GM19438 (cell line): Measurements from ENCODE around the gene NUMB.
A peak's percentile ranks its signal among the peaks of the same experiment; 100 is the strongest.

Experiments used
- ATAC-seq: cut with Tn5 transposase; IDR thresholded peaks from one replicate; pipeline ENCODE4 v1.9.1; 2021; ENCODE audit warnings: low read depth; ENCODE audit not compliant: unreplicated experiment

NUMB gene

DNA sequence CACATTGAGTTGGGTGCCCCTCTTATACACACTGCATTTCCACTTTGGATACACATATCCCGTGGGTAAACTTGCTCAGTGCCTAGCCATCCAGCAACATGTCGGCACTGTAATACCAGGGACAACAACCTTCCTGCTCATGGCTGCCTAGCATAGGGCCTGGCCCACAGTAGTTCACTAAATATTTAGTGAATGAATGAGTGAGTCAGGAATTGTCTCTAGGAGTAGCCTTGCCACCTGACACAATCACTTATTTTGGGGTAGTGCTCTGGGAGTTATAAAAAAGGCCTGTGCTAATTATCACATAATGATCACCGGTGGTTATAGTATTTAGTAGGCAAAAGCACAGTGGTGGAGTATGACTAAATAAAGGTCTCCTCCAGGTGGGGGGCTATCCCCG lies 8.5 kb upstream of the NUMB start:
- ATAC-seq, result no peak

DNA sequence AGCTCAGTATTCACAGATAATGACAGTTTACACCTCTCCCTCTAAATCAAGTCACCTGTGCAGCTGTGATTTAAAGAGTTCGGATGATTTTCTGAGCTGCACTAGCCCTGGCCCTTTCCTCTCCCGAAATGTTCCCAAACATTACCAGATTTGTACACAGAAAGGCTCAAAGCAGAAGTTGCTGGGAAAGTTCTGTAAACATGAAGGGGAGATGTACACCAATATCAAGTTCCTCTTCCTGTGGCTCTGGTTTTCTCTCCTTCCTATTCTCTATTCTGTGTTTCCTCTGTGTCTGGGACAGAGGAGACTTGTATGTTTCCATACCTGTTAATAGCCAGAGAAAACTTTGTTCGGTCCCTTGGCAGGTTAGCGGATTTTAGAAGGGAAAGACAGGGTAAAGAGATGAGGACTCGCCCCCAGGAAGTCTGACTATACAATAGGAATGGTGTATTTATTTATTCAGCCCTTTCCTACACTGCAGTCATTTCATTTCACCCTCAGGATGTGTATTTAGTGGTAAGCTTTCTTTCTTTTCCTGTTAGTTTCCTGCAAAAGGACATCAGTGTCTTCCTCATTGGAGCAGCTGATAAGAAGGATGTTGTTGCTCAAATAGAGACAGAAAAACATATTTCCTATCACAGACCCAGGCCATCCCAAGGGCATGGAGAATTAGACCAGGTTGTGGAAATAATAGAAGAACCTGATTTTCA lies 7.6 kb upstream of the NUMB start:
- ATAC-seq, result no peak

DNA sequence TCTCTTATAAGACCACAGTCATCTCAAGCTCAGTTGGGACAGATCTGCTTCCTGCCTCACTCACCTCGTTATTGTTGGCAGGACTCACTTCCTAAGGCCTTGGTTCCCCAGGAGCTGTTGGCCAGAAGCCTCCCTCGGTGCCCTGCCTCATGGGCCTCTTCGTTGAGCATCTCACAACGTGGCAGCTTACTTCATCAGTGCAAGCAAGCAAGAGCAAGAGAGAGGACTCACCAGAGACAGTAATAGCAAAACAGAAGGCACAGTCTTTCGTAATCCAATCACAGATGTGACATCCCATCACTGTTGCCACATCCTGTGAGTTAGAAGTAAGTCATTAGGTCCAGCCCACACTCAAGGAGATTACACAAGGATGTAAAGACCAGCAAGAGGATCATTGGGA lies 5.1 kb upstream of the NUMB start:
- ATAC-seq, result no peak

- ATAC-seq, result no peak
These were observed 4.5 kb upstream of the NUMB start for GRCh38 chr14:73462815-73463214.

DNA sequence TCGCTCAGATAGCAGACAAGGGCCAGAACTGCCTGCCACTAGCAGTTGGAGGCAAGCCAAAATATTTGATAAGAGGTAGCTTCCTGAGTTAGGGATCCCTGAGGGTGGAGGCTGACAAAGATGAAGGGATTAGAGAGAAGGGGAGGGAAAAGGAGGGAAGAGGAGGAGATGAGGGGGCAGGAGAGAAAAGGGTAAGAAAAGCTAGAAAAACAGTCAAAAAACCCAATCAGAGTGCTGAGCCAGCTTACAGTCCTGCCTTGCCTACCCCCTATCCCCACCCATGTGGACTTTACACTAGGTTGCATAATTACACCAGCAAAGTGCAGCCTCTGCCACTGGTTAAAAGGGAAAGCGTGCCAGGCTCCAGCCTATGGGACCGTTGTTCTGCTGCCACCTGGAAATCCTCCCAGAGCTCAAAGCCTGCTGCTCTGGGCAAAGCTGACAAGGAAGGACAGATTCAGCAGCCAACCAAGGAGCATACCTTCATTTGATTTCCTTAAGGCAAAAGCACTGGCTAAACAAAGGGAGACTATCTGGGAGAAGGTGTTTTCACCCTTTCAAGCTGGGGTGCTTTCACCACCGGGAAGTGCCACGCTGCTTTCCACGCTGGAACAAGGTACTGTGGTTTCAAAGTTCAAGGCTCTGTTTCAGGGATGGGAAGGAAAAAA lies 3.8 kb upstream of the NUMB start:
- no peak for ATAC-seq

- no peak for ATAC-seq
These were observed 3.2 kb upstream of the NUMB start for GRCh38 chr14:73461478-73462047.

DNA sequence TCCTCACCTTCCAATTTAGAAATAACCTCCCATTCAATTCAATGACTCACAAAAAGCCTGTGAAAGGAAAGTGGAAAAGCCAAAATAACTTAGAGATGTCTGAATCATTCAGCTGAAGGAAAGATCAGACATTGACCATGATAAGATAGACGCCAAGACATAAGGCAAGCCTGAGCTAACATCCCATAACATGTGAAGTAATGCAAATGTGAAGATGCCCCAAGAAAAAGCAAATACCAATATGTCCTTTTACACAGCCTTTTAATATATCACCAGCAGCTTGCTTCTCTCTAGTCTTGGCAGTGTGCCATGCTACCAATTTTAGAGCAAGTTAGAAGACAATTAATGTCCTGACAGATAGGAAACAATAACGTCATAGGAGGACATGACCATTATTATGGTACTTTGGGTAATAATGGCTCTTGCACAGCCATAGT lies 2.4 kb upstream of the NUMB start:
- ATAC-seq, result no peak

DNA sequence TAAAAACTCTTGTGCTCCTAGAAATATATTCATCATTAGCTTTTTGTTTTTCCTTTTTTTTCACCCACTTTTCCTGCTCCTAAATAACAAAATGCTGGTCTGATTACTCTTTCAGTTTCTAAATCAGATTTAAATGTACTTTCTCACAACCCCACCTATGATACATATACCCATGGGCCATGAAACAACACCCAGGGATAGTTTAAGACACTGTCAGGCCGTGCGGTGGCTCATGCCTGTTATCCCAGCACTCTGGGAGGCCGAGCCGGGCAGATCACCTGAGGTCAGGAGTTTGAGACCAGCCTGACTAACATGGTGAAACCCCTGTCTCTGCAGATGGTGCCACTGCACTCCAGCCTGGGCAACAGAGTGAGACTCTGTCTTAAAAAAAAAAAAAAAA lies 1.6 kb upstream of the NUMB start:
- ATAC-seq, result no peak

DNA sequence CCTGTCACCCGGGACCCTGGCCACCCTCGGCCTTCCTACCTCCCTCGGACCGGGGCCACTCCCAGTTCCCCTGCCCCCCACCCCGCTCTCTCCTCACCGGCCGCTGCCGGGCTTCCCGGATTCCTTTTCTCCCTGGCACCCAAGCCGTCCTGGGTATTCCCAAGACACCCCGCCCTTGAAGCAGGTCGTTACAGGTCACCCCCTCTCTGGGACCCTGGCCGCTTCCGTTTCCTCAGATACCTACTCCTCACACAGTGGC lies 493 bp downstream of the NUMB start:
- ATAC-seq, result peak; percentile 4

DNA sequence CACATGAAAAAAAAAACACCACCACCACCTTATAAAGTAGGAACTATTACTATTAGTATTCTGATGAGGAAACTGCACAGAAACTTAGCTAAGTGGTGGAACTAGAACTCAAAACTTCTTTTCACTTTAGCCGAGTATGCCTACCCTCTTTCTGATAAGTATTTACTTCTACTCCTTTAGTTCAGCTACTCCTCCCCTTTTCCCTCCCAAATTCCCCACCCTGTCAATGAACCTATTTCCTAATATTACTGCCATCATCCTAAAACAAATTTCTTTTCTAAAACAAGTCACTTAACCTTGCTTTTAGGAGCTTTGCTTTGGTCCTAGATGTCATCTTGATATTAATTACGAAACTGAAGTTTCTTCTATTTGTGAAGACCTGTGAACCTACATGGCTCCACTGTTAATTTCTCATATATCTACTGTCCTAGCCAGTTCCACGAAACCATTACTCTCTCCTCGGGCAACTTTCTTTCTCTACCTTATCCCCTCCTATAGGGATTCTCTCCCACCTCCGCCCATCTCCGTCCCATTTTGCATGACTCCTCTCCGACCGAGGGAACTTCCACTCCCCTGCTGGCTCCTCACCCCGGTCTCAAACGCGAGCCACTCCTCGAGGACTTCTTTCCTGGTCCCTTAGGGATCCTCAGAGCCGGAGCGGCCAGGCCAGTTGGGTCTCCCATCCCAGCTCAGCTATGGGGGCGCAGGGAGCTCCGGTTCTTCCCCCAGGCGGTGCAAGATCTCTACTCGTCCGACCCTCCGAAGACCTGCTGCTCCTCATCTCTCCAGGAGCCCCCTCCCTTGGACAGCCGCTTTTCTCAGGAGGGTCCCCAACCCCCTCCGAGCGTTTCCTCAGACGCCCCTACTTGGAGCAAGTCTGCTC lies 1.1 kb downstream of the NUMB start:
- no peak for ATAC-seq

GRCh38 chr14:73455294-73455693 lies 3.1 kb downstream of the NUMB start:
- ATAC-seq, result no peak

GRCh38 chr14:73452341-73453186 lies 5.8 kb downstream of the NUMB start:
- ATAC-seq, result no peak

DNA sequence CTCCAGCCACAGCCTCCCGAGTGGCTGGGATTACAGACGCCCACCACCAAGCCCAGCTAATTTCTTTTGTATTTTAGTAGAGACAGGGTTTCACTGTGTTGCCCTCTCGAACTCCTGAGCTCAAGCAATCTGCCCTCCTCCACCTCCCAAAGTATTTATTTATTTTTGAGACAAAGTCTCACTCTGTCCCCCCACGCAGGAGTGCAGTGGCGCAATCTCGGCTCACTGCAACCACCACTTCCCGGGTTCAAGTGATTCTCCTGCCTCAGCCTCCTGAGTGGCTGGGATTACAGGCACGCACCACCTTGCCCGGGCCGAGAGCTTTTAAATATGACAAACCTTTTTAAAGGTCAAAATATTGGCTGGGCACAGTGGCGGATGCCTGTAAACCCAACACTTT lies 14.6 kb downstream of the NUMB start:
- no peak for ATAC-seq

DNA sequence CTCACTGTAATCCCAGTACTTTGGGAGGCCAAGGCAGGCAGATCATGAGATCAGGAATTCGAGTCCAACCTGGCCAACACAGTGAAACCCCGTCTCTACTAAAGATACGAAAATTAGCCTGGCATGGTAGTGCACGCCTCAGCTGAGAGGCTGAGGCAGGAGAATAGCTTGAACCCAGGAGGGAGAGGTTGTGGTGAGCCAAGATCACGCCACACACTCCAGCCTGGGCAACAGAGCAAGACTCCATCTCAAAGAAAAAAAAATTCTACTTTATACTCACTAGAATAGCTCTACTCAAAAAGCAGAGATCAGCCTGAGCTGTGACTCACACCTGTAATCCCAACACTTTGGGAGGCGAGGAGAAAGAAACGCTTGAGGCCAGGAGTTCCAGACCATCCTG lies 17.1 kb downstream of the NUMB start:
- ATAC-seq, result no peak

- ATAC-seq, result no peak
These were observed 19.4 kb downstream of the NUMB start for GRCh38 chr14:73438993-73439392.

GRCh38 chr14:73437206-73437605 lies 21.1 kb downstream of the NUMB start:
- ATAC-seq, result no peak

GRCh38 chr14:73432124-73432523 lies 26.2 kb downstream of the NUMB start:
- no peak for ATAC-seq

GRCh38 chr14:73428353-73428824 lies 30.0 kb downstream of the NUMB start:
- no peak for ATAC-seq

- ATAC-seq, result no peak
These were observed 30.7 kb downstream of the NUMB start for GRCh38 chr14:73427516-73428264.

DNA sequence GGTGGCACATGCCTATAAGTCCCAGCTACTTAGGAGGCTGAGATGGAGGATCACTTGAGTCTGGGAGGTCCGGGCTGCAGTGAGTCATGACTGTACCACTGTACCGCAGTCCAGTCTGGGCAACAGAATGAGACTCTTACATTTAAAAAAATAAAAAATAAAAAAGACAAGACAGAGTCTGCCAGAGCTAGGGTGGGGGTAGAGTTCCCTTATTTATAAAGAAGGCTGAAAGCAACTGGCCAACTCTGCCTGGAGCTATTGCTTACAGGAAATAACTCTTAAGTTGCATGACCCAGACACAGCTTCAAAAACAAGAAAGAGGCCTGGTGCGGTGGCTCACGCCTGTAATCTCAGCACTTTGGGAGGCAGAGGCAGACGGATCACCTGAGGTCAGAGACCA lies 31.5 kb downstream of the NUMB start:
- ATAC-seq, result no peak
